ENCODE results near the gene LRRC30.

The LRRC30 gene

GRCh38 chr18:7255054-7255453 is 24.2 kb downstream of the LRRC30 start:
- Histone ChIP-seq H3K4me3 (ENCODE audit: low read length) (no peak overlapping the region), H3K27me3 (ENCODE audit: insufficient read depth, low read length) (no peaks in the 10 kb centered on the region), H2AFZ (ENCODE audit: low read depth, low read length) (no peak overlapping the region), H3K36me3 (ENCODE audit: insufficient read depth, low read length) (no peaks in the 10 kb centered on the region), H3K9me3 (ENCODE audit: low read length) (no peaks in the 10 kb centered on the region), H3K4me1 (ENCODE audit: insufficient read depth, low read length) (peaks cover 11% of the 10 kb centered on the region)

GRCh38 chr18:7255643-7256042 is 24.8 kb downstream of the LRRC30 start:
- H3K36me3 ChIP-seq (ENCODE audit: insufficient read depth, low read length) = no peaks in the 10 kb centered on the region
- H3K4me1 ChIP-seq (ENCODE audit: insufficient read depth, low read length) = peaks cover 11% of the 10 kb centered on the region
- H2AFZ ChIP-seq (ENCODE audit: low read depth, low read length) = no peak overlapping the region
- H3K9me3 ChIP-seq (ENCODE audit: low read length) = no peaks in the 10 kb centered on the region
- H3K4me3 ChIP-seq (ENCODE audit: low read length) = no peak overlapping the region
- H3K27me3 ChIP-seq (ENCODE audit: insufficient read depth, low read length) = no peaks in the 10 kb centered on the region

- H3K4me3 ChIP-seq (ENCODE audit: low read length) = no peak overlapping the region
- H3K36me3 ChIP-seq (ENCODE audit: insufficient read depth, low read length) = no peaks in the 10 kb centered on the region
- H3K27me3 ChIP-seq (ENCODE audit: insufficient read depth, low read length) = no peaks in the 10 kb centered on the region
- H2AFZ ChIP-seq (ENCODE audit: low read depth, low read length) = peak overlapping the region; percentile 8
- H3K9me3 ChIP-seq (ENCODE audit: low read length) = no peaks in the 10 kb centered on the region
- H3K4me1 ChIP-seq (ENCODE audit: insufficient read depth, low read length) = peaks cover 11% of the 10 kb centered on the region
Observed at GRCh38 chr18:7256618-7257425, 25.9 kb downstream of the LRRC30 start.

- no peaks in the 10 kb centered on the region for H3K27me3 ChIP-seq (ENCODE audit: insufficient read depth, low read length)
- H3K4me1 ChIP-seq (ENCODE audit: insufficient read depth, low read length) = peaks cover 11% of the 10 kb centered on the region
- no peak overlapping the region for H3K4me3 ChIP-seq (ENCODE audit: low read length)
- H2AFZ ChIP-seq (ENCODE audit: low read depth, low read length) = peak overlapping the region; percentile 8
- H3K36me3 ChIP-seq (ENCODE audit: insufficient read depth, low read length) = no peaks in the 10 kb centered on the region
- H3K9me3 ChIP-seq (ENCODE audit: low read length) = no peaks in the 10 kb centered on the region
Observed at GRCh38 chr18:7257426-7257740, 26.5 kb downstream of the LRRC30 start.

GRCh38 chr18:7259475-7259874 is 28.6 kb downstream of the LRRC30 start:
- Histone ChIP-seq H3K4me3 (ENCODE audit: low read length) (no peak overlapping the region), H3K36me3 (ENCODE audit: insufficient read depth, low read length) (no peaks in the 10 kb centered on the region), H2AFZ (ENCODE audit: low read depth, low read length) (no peak overlapping the region), H3K4me1 (ENCODE audit: insufficient read depth, low read length) (peaks cover 11% of the 10 kb centered on the region), H3K9me3 (ENCODE audit: low read length) (no peaks in the 10 kb centered on the region), H3K27me3 (ENCODE audit: insufficient read depth, low read length) (no peaks in the 10 kb centered on the region)

- Histone ChIP-seq H3K27me3 (ENCODE audit: insufficient read depth, low read length) (no peaks in the 10 kb centered on the region), H3K4me3 (ENCODE audit: low read length) (no peak overlapping the region), H2AFZ (ENCODE audit: low read depth, low read length) (no peak overlapping the region)
Observed at GRCh38 chr18:7261199-7261598, 30.3 kb downstream of the LRRC30 start.

GRCh38 chr18:7267973-7268372 is 37.1 kb downstream of the LRRC30 start:
- Histone ChIP-seq H3K27me3 (ENCODE audit: insufficient read depth, low read length) (no peaks in the 10 kb centered on the region), H3K9me3 (ENCODE audit: low read length) (no peaks in the 10 kb centered on the region), H2AFZ (ENCODE audit: low read depth, low read length) (no peak overlapping the region)

More at GRCh38 chr18:7261199-7261598, 30.3 kb downstream of the LRRC30 start:
- Histone ChIP-seq H3K9me3 (ENCODE audit: low read length) (no peaks in the 10 kb centered on the region), H3K36me3 (ENCODE audit: insufficient read depth, low read length) (no peaks in the 10 kb centered on the region), H3K4me1 (ENCODE audit: insufficient read depth, low read length) (peaks cover 11% of the 10 kb centered on the region)

GRCh38 chr18:7269942-7270341 is 39.1 kb downstream of the LRRC30 start:
- Histone ChIP-seq H3K36me3 (ENCODE audit: insufficient read depth, low read length) (no peaks in the 10 kb centered on the region), H3K9me3 (ENCODE audit: low read length) (no peaks in the 10 kb centered on the region), H3K4me3 (ENCODE audit: low read length) (no peak overlapping the region), H2AFZ (ENCODE audit: low read depth, low read length) (no peak overlapping the region), H3K4me1 (ENCODE audit: insufficient read depth, low read length) (no peaks in the 10 kb centered on the region), H3K27me3 (ENCODE audit: insufficient read depth, low read length) (no peaks in the 10 kb centered on the region)

More at GRCh38 chr18:7267973-7268372, 37.1 kb downstream of the LRRC30 start:
- Histone ChIP-seq H3K4me1 (ENCODE audit: insufficient read depth, low read length) (no peaks in the 10 kb centered on the region), H3K4me3 (ENCODE audit: low read length) (no peak overlapping the region), H3K36me3 (ENCODE audit: insufficient read depth, low read length) (no peaks in the 10 kb centered on the region)

- Histone ChIP-seq H3K4me3 (ENCODE audit: low read length) (no peak overlapping the region), H3K27me3 (ENCODE audit: insufficient read depth, low read length) (no peaks in the 10 kb centered on the region), H3K9me3 (ENCODE audit: low read length) (no peaks in the 10 kb centered on the region), H3K36me3 (ENCODE audit: insufficient read depth, low read length) (no peaks in the 10 kb centered on the region), H2AFZ (ENCODE audit: low read depth, low read length) (no peak overlapping the region), H3K4me1 (ENCODE audit: insufficient read depth, low read length) (no peaks in the 10 kb centered on the region)
Observed at GRCh38 chr18:7272311-7273049, 41.6 kb downstream of the LRRC30 start.

- Histone ChIP-seq H2AFZ (ENCODE audit: low read depth, low read length) (no peak overlapping the region), H3K9me3 (ENCODE audit: low read length) (no peaks in the 10 kb centered on the region), H3K27me3 (ENCODE audit: insufficient read depth, low read length) (no peaks in the 10 kb centered on the region), H3K36me3 (ENCODE audit: insufficient read depth, low read length) (no peaks in the 10 kb centered on the region), H3K4me3 (ENCODE audit: low read length) (no peak overlapping the region), H3K4me1 (ENCODE audit: insufficient read depth, low read length) (no peaks in the 10 kb centered on the region)
Observed at GRCh38 chr18:7273301-7273921, 42.5 kb downstream of the LRRC30 start.

GRCh38 chr18:7281579-7281978 is 50.7 kb downstream of the LRRC30 start:
- no peaks in the 10 kb centered on the region for H3K9me3 ChIP-seq (ENCODE audit: low read length)
- no peaks in the 10 kb centered on the region for H3K27me3 ChIP-seq (ENCODE audit: insufficient read depth, low read length)
- no peaks in the 10 kb centered on the region for H3K4me1 ChIP-seq (ENCODE audit: insufficient read depth, low read length)
- no peak overlapping the region for H2AFZ ChIP-seq (ENCODE audit: low read depth, low read length)
- no peaks in the 10 kb centered on the region for H3K36me3 ChIP-seq (ENCODE audit: insufficient read depth, low read length)
- no peak overlapping the region for H3K4me3 ChIP-seq (ENCODE audit: low read length)
